Osteocyte (in vitro differentiated cells): ENCODE data around the gene GNG2. TPM values are rescaled to one million over a fixed set of nuclear protein-coding genes. Genes with fewer than 3 reads are reported as not detected.

ENCODE experiments used
- DNase-seq: peaks from one replicate; pipeline ENCODE4 v3.0.0; 2021; ENCODE audit warnings: mixed read lengths; ENCODE audit not compliant: unreplicated experiment; ENCODE audit errors: extremely low spot score
- H3K27ac Mint-ChIP-seq: one replicate; pipeline ENCODE4 v1.8.0; 2021; ENCODE audit warnings: mild to moderate bottlenecking, mixed read lengths; ENCODE audit not compliant: unreplicated experiment
- H3K27me3 Mint-ChIP-seq: one replicate; pipeline ENCODE4 v1.8.0; 2021; ENCODE audit warnings: mixed read lengths; ENCODE audit not compliant: unreplicated experiment
- H3K36me3 Mint-ChIP-seq: one replicate; pipeline ENCODE4 v1.8.0; 2021; ENCODE audit warnings: mixed read lengths; ENCODE audit not compliant: unreplicated experiment
- H3K4me1 Mint-ChIP-seq: one replicate; pipeline ENCODE4 v1.8.0; 2021; ENCODE audit warnings: mixed read lengths; ENCODE audit not compliant: unreplicated experiment
- H3K4me3 Mint-ChIP-seq: one replicate; pipeline ENCODE4 v1.8.0; 2021; ENCODE audit warnings: mild to moderate bottlenecking, moderate library complexity, mixed read lengths; ENCODE audit not compliant: unreplicated experiment
- H3K9me3 Mint-ChIP-seq: one replicate; pipeline ENCODE4 v1.8.0; 2021; ENCODE audit warnings: mixed read lengths; ENCODE audit not compliant: unreplicated experiment
- CTCF ChIP-seq: fragments of 200-600 bp; sonication (generic); IDR thresholded peaks from 2 replicates; pipeline ENCODE4 v1.5.0; 2021; ENCODE audit warnings: antibody characterized with exemption, mild to moderate bottlenecking, moderate library complexity
- total RNA-seq: library from RNA; stranded (reverse); gene quantifications from 2 replicates; pipeline ENCODE4 v1.2.1, GENCODE V29; 2021

GNG2 gene
- total RNA-seq, 1 donor from 2014 or later: 3.9 TPM

- TF ChIP-seq CTCF: no peak
- DNase-seq: no peak
- H3K36me3 Mint-ChIP-seq: peaks cover 35% of the 10 kb centered on the region
- no peak overlapping the region for H3K4me3 Mint-ChIP-seq
- peak overlapping the region; percentile 37 for H3K27ac Mint-ChIP-seq
- H3K9me3 Mint-ChIP-seq: no peaks in the 10 kb centered on the region
- H3K27me3 Mint-ChIP-seq: no peaks in the 10 kb centered on the region
- H3K4me1 Mint-ChIP-seq: peaks cover 38% of the 10 kb centered on the region
These were observed 157.8 kb downstream of the GNG2 start for GRCh38 chr14:52018252-52018651.

- Mint-ChIP-seq H3K27ac (no peak overlapping the region), H3K27me3 (no peaks in the 10 kb centered on the region), H3K9me3 (no peaks in the 10 kb centered on the region), H3K4me1 (peaks cover 40% of the 10 kb centered on the region), H3K4me3 (no peak overlapping the region), H3K36me3 (peaks cover 35% of the 10 kb centered on the region)
- TF ChIP-seq CTCF: no peak
- no peak for DNase-seq
These were observed 158.6 kb downstream of the GNG2 start for GRCh38 chr14:52018970-52019369.

Other genes with a start within 250 kb of the GNG2 start
- gene FRMD6, start 208.7 kb upstream of the GNG2 start, total RNA-seq: 124 and 129 TPM in 2 replicates
- 172 and 185 TPM in 2 replicates for gene RTRAF, start 128.9 kb downstream of the GNG2 start, total RNA-seq
- 58.5 and 62.9 TPM in 2 replicates for gene NID2, start 208.4 kb downstream of the GNG2 start, total RNA-seq